ENCODE measurements around the gene LRRC34. TPM values are rescaled to one million over a fixed set of nuclear protein-coding genes. Genes with fewer than 3 reads are reported as not detected.

LRRC34 gene
- total and polyA plus RNA-seq, 12 donors: 0.12 to 5.2 (median 2.1) TPM

DNA sequence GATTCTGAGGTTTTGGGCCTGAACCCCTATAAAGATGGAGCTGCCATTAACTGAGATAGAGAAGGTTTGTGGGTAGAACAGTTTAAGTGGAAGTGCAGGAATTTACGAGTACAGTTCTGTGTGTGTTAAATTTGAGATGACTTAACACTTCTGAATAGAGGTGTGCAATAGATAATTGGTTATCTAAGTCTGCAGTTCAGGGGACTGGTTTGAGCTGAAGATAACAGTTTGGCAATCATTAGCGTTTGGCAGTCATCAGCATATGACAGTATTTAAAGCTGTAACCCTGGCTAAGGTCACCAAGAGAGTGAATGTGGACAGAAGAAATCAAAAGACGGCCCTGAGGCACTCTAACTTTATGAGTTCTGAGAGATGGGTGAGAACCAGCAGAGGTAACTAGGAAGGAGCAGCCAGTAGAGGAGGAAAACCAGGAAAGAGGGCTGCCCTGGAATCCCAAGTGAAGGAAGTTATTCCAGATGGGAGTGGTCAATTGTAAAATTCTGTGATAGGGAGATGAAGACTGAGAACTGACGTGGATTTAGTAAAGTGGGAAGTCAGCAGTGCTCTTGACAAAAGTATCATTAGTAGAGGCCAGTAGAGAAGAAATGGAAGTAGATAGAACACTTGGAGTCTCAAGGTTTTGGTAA lies 31.4 kb downstream of the LRRC34 start:
- intact Hi-C loops (cut with DNase I): loop anchor here in 1 of 2 donors (10.0 kb wide), 1 partner anchor 193 kb away; no protein-coding TSS in a partner anchor
- Histone ChIP-seq H3K27me3 (no peaks in the 10 kb centered on the region), H3K9me3 (replicated peaks in 1 of 3) (no peaks in the 10 kb centered on the region), H3K36me3 (replicated peaks in 1 of 2) (peaks cover 0 to 82% of the 10 kb centered on the region in 2 donors), H3K27ac (no peak overlapping the region), H3K4me1 (replicated peaks in 1 of 2) (peaks cover 0 to 6% of the 10 kb centered on the region in 2 donors), H3K4me3 (no peak overlapping the region)
- DNase-seq: no peak
- 74 to 83% (median 81%) methylated on average over 4 of the region's 4 CpGs for WGBS, 4 donors
- TF ChIP-seq POLR2A (IDR thresholded peaks at IDR 0.05): no peak
- TF ChIP-seq, protein P1, sequence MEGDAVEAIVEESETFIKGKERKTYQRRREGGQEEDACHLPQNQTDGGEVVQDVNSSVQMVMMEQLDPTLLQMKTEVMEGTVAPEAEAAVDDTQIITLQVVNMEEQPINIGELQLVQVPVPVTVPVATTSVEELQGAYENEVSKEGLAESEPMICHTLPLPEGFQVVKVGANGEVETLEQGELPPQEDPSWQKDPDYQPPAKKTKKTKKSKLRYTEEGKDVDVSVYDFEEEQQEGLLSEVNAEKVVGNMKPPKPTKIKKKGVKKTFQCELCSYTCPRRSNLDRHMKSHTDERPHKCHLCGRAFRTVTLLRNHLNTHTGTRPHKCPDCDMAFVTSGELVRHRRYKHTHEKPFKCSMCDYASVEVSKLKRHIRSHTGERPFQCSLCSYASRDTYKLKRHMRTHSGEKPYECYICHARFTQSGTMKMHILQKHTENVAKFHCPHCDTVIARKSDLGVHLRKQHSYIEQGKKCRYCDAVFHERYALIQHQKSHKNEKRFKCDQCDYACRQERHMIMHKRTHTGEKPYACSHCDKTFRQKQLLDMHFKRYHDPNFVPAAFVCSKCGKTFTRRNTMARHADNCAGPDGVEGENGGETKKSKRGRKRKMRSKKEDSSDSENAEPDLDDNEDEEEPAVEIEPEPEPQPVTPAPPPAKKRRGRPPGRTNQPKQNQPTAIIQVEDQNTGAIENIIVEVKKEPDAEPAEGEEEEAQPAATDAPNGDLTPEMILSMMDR (IDR thresholded peaks at IDR 0.05): no peak

DNA sequence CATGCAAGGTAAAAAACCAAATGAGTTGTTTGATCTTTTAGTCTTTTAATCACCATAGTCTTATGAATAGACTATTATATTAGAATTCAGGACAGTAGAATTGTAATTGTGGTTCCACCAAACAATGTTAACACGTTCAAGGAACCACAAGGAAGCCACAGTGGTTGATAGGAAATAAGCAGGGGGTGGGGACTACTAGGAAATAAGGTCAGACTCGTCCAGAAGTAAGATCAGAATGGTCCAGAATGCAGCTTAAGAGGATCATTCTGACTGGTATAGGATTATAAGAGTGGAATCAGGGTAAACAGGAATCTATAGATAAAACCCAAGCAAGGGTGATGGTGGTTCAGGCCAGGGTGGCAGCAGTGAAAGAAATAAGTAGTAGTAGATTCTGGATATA lies 32.0 kb downstream of the LRRC34 start:
- Histone ChIP-seq H3K9me3 (replicated peaks in 1 of 3) (no peaks in the 10 kb centered on the region), H3K4me1 (replicated peaks in 1 of 2) (peaks cover 0 to 10% of the 10 kb centered on the region in 2 donors), H3K27ac (no peak overlapping the region), H3K36me3 (replicated peaks in 1 of 2) (peaks cover 0 to 76% of the 10 kb centered on the region in 2 donors), H3K4me3 (no peak overlapping the region), H3K27me3 (no peaks in the 10 kb centered on the region)
- no peak for DNase-seq
- WGBS, 4 donors: 57 to 73% (median 64%) methylated on average over 2 of the region's 2 CpGs
- TF ChIP-seq, protein P1 (IDR thresholded peaks at IDR 0.05): no peak
- TF ChIP-seq POLR2A (IDR thresholded peaks at IDR 0.05): no peak
- intact Hi-C loops (cut with DNase I): loop anchor here in 1 of 2 donors (10.0 kb wide), 1 partner anchor 194 kb away; no protein-coding TSS in a partner anchor

DNA sequence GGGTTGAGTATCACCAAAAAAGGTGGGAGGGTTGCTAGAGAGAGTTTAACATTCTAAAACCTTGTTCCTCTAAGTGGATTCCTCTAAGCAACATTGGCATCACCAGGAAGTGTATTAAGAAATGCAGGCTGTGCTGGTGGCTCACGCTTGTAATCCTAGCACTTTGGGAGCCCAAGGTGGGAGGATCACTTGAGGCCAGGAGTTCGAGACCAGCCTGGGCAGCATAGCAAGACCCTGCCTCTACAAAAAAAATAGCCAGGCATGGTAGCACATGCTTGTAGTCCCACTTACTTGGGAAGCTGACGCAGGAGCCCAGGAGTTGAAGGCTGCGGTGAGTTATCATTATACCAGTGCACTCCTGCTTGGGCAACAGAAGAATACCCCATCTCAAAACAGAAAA lies 34.9 kb downstream of the LRRC34 start:
- no peak overlapping the region for H3K4me3 ChIP-seq
- TF ChIP-seq, protein P1 (IDR thresholded peaks at IDR 0.05): no peak
- no peak for TF ChIP-seq POLR2A (IDR thresholded peaks at IDR 0.05)
- DNase-seq: no peak
- no peaks in the 10 kb centered on the region for H3K27me3 ChIP-seq
- H3K36me3 ChIP-seq (replicated peaks in 1 of 2): peaks cover 0 to 59% of the 10 kb centered on the region in 2 donors
- H3K27ac ChIP-seq: no peak overlapping the region
- no peaks in the 10 kb centered on the region for H3K9me3 ChIP-seq (replicated peaks in 1 of 3)
- peaks cover 0 to 31% of the 10 kb centered on the region in 2 donors for H3K4me1 ChIP-seq (replicated peaks in 1 of 2)
- intact Hi-C loops (cut with DNase I): no loop called here
- WGBS, 4 donors: 70 to 94% (median 83%) methylated on average over 3 to 4 of the region's 4 CpGs

DNA sequence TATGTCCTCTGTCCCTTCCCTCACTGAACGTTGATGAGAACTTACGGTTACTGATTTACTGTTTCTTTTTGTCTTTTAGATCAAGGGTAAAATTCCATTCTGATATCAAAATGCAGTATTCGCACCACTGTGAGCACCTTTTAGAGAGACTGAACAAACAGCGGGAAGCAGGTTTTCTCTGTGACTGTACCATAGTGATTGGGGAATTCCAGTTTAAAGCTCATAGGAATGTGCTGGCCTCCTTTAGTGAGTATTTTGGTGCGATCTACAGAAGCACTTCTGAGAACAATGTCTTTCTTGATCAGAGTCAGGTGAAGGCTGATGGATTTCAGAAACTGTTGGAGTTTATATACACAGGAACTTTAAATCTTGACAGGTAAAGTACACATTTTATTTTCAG lies 38.5 kb downstream of the LRRC34 start:
- intact Hi-C loops (cut with DNase I): no loop called here
- no peaks in the 10 kb centered on the region for H3K27me3 ChIP-seq
- TF ChIP-seq, protein P1 (IDR thresholded peaks at IDR 0.05): no peak
- TF ChIP-seq POLR2A (IDR thresholded peaks at IDR 0.05): no peak
- peak overlapping the region in 1 of 4 donors; percentile 83 for H3K4me3 ChIP-seq
- peak overlapping the region in 3 of 5 donors; percentile 97 to 100 (median 99) for H3K27ac ChIP-seq
- no peaks in the 10 kb centered on the region for H3K9me3 ChIP-seq (replicated peaks in 1 of 3)
- H3K36me3 ChIP-seq (replicated peaks in 1 of 2): peaks cover 0 to 24% of the 10 kb centered on the region in 2 donors
- peaks cover 0 to 30% of the 10 kb centered on the region in 2 donors for H3K4me1 ChIP-seq (replicated peaks in 1 of 2)
- no peak for DNase-seq
- 48 to 58% (median 54%) methylated on average over 5 of the region's 5 CpGs for WGBS, 4 donors

All from adrenal gland (tissue), 12 donors.